ENCODE data around the gene WASF2.

DNA sequence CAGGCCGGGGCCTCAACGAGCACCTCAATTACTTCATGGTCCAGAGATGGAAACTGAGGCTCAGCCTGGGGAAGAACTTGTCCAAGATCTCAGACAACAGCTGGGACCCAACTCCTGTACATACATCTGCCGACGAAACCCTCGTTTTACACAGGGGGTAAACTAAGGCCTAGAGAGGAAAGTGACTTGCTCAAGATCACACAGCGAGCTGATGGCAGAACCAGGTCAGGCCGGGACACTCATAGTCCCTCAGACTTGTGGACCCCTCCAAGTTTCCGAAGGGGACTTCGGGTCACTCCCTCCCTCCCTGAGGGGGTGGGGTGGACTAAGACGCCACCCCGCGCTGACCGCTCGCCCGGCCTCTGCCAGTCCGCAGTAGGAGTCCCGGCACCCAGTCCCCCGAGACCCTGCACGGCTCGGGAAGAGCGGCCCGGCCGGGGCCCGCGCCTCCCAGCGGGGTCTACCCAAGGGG, 430 bp downstream of the WASF2 start:
- TF ChIP-seq, protein P1, sequence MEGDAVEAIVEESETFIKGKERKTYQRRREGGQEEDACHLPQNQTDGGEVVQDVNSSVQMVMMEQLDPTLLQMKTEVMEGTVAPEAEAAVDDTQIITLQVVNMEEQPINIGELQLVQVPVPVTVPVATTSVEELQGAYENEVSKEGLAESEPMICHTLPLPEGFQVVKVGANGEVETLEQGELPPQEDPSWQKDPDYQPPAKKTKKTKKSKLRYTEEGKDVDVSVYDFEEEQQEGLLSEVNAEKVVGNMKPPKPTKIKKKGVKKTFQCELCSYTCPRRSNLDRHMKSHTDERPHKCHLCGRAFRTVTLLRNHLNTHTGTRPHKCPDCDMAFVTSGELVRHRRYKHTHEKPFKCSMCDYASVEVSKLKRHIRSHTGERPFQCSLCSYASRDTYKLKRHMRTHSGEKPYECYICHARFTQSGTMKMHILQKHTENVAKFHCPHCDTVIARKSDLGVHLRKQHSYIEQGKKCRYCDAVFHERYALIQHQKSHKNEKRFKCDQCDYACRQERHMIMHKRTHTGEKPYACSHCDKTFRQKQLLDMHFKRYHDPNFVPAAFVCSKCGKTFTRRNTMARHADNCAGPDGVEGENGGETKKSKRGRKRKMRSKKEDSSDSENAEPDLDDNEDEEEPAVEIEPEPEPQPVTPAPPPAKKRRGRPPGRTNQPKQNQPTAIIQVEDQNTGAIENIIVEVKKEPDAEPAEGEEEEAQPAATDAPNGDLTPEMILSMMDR (IDR thresholded peaks at IDR 0.05), result no peak
- TF ChIP-seq POLR2A (IDR thresholded peaks at IDR 0.05) (no peak), POLR2AphosphoS5 (IDR thresholded peaks at IDR 0.05) (no peak)

All from breast epithelium (tissue), 3 donors.